Neuronal stem cell (in vitro differentiated cells): ENCODE data around the gene PKHD1.
"Not testable (repeated sequence)": the region's sequence is repeated elsewhere in the genome, so short reads cannot be mapped to it uniquely, and the experiment has no call there.

Experiments
- DNase-seq: peaks from one replicate; pipeline ENCODE4 v3.0.0-alpha.2; 2013; ENCODE audit warnings: low spot score
- H2AFZ ChIP-seq: one replicate; pipeline ENCODE4 v1.6.1; 2013; ENCODE audit warnings: mild to moderate bottlenecking, low read length, inconsistent platforms
- H2AK5ac ChIP-seq: 2 replicates; pipeline ENCODE4 v1.6.1; 2013; ENCODE audit warnings: low read depth, mild to moderate bottlenecking, inconsistent platforms, low read length, moderate library complexity, mixed read lengths
- H2BK120ac ChIP-seq: 2 replicates; pipeline ENCODE4 v1.6.1; 2013; ENCODE audit warnings: low read depth, mild to moderate bottlenecking, inconsistent platforms, low read length, moderate library complexity, mixed read lengths
- H2BK12ac ChIP-seq: one replicate; pipeline ENCODE4 v1.6.1; 2013; ENCODE audit warnings: low read length, inconsistent platforms
- H2BK15ac ChIP-seq: 2 replicates; pipeline ENCODE4 v1.6.1; 2013; ENCODE audit warnings: mild to moderate bottlenecking, low read length, inconsistent platforms, mixed read lengths
- H2BK5ac ChIP-seq: one replicate; pipeline ENCODE4 v1.6.1; 2013; ENCODE audit warnings: inconsistent platforms, mild to moderate bottlenecking, low read length, moderate library complexity
- H3K14ac ChIP-seq: one replicate; pipeline ENCODE4 v1.6.1; 2013; ENCODE audit warnings: low read length, inconsistent platforms
- H3K18ac ChIP-seq: 2 replicates; pipeline ENCODE4 v1.6.1; 2013; ENCODE audit warnings: low read length, inconsistent platforms
- H3K23ac ChIP-seq: 2 replicates; pipeline ENCODE4 v1.6.1; 2013; ENCODE audit warnings: low read depth, mild to moderate bottlenecking, mixed read lengths, low read length, inconsistent platforms; ENCODE audit not compliant: poor library complexity
- H3K27ac ChIP-seq: replicated peaks from 3 replicates; pipeline ENCODE4 v1.5.1; 2013; ENCODE audit warnings: low read length, inconsistent platforms
- H3K27me3 ChIP-seq, 3 experiments: 2 replicates each; pipeline ENCODE4 v1.6.1; 2013; ENCODE audit warnings: low read length in 3 of 3, mild to moderate bottlenecking in 2 of 3, inconsistent platforms in 1 of 3, low read depth in 1 of 3, mixed read lengths in 1 of 3, moderate library complexity in 1 of 3; ENCODE audit not compliant: control insufficient read depth in 3 of 3, insufficient read depth in 3 of 3
- H3K36me3 ChIP-seq, 2 donors: replicated peaks in 1 of 2; 2 replicates each; pipeline ENCODE4 v1.6.1; 2013; ENCODE audit warnings: low read length in 2 of 2; ENCODE audit not compliant: control insufficient read depth in 2 of 2, insufficient read depth in 2 of 2
- H3K4ac ChIP-seq: 2 replicates; pipeline ENCODE4 v1.6.1; 2013; ENCODE audit warnings: inconsistent platforms, mild to moderate bottlenecking, low read length, moderate library complexity
- H3K4me1 ChIP-seq, 2 donors: 1 replicate in 1 of 2; 2 replicates in 1 of 2; pipeline ENCODE4 v1.6.1; 2013; ENCODE audit warnings: low read length in 2 of 2, low read depth in 1 of 2; ENCODE audit not compliant: control insufficient read depth in 2 of 2, insufficient read depth in 1 of 2
- H3K4me2 ChIP-seq: one replicate; pipeline ENCODE4 v1.6.1; 2013; ENCODE audit warnings: mild to moderate bottlenecking, low read length, inconsistent platforms; ENCODE audit not compliant: insufficient read depth, poor library complexity, severe bottlenecking
- H3K4me3 ChIP-seq, 2 donors: 2 replicates each; pipeline ENCODE4 v1.5.1; 2013; ENCODE audit warnings: low read length in 2 of 2, mild to moderate bottlenecking in 2 of 2, inconsistent platforms in 1 of 2, moderate library complexity in 1 of 2
- H3K79me1 ChIP-seq: one replicate; pipeline ENCODE4 v1.6.1; 2013; ENCODE audit warnings: low read depth, mild to moderate bottlenecking, inconsistent platforms, low read length, moderate library complexity
- H3K9ac ChIP-seq: one replicate; pipeline ENCODE4 v1.6.1; 2013; ENCODE audit warnings: mild to moderate bottlenecking, low read depth, low read length, inconsistent platforms; ENCODE audit not compliant: poor library complexity
- H3K9me3 ChIP-seq, 2 donors: replicated peaks in 1 of 2; 2 replicates each; pipeline versions ENCODE3 to v1.6.1; 2013; ENCODE audit warnings: low read length in 2 of 2, mild to moderate bottlenecking in 2 of 2, inconsistent platforms in 1 of 2, low read depth in 1 of 2, mixed read lengths in 1 of 2, moderate library complexity in 1 of 2; ENCODE audit not compliant: control insufficient read depth in 2 of 2, insufficient read depth in 1 of 2
- H4K8ac ChIP-seq: one replicate; pipeline ENCODE4 v1.6.1; 2013; ENCODE audit warnings: low read depth, mild to moderate bottlenecking, inconsistent platforms, low read length, moderate library complexity
- H4K91ac ChIP-seq: one replicate; pipeline ENCODE4 v1.6.1; 2013; ENCODE audit warnings: low read length, low read depth, mild to moderate bottlenecking, inconsistent platforms; ENCODE audit not compliant: poor library complexity
- WGBS, 2 donors: extraction: QIAGEN DNeasy Blood & Tissue Kit; methylation state at CpG; one replicate each; pipeline ENCODE4 v1.1.7; 2013; ENCODE audit warnings: missing lambda C conversion rate in 2 of 2, mixed read lengths in 1 of 2; ENCODE audit not compliant: insufficient read length in 2 of 2, insufficient replicate concordance in 1 of 2; ENCODE audit errors: extremely low coverage in 2 of 2; 5-methylcytosine and 5-hydroxymethylcytosine counted together

Gene PKHD1

DNA sequence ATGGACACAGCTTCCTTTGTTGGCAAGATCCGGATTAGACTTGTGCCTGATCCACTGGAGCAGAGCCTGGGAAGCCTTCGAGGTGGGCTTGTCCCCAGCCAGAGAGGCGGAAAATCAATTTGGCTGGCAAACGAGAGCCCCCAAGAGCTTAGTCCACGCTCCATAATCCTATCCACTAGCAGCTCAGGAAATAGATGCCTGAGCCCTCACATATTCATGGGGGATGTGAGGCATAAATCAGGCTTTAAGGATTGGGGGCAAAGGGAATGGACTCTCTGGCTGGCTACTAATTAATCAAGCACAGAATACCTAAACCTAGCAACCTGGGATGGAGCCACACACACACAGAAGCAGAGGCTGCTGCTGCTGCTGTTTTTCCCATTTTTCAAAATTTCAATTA, 137.9 kb downstream of the PKHD1 start:
- H3K4me1 ChIP-seq = peaks cover 0 to 4% of the 10 kb centered on the region in 2 donors
- H3K18ac ChIP-seq = peak overlapping the region; percentile 54
- no peak overlapping the region for H2AFZ ChIP-seq
- H4K8ac ChIP-seq = no peak overlapping the region
- H3K4me3 ChIP-seq = no peak overlapping the region
- H2BK5ac ChIP-seq = no peak overlapping the region
- H2BK12ac ChIP-seq = peak overlapping the region; percentile 59
- H4K91ac ChIP-seq = no peak overlapping the region
- no peak overlapping the region for H3K27ac ChIP-seq
- H3K23ac ChIP-seq = no peak overlapping the region
- no peak overlapping the region for H3K4me2 ChIP-seq
- no peaks in the 10 kb centered on the region for H3K9me3 ChIP-seq
- no peak overlapping the region for H2BK120ac ChIP-seq
- H3K9ac ChIP-seq = no peak overlapping the region
- no peaks in the 10 kb centered on the region for H3K79me1 ChIP-seq
- H3K36me3 ChIP-seq = no peaks in the 10 kb centered on the region
- WGBS, 2 donors = no CpG with 5 or more reads among the region's 5 CpGs
- no peak overlapping the region for H2AK5ac ChIP-seq
- peak; percentile 23 for DNase-seq
- H3K4ac ChIP-seq = no peak overlapping the region
- H3K14ac ChIP-seq = no peak overlapping the region
- H3K27me3 ChIP-seq = no peaks in the 10 kb centered on the region
- H2BK15ac ChIP-seq = no peak overlapping the region

DNA sequence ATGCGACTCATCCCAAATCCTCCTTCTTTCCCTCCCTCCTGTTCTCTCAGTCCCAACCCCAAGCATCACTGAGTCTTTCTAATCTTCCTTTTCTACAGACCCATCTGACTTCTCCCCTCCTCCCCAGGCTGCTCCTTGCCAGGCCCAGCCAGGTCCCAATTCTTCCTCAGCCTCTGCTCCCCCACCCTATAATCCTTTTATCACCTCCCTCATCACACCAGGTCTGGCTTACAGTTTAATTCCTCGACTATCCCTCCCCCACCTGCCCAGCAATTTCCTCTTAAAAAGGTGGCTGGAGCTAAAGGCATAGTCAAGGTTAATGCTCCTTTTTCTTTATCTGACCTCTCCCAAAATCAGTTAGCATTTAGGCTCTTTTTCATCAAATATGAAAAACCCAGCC, 147.7 kb downstream of the PKHD1 start:
- not testable (repeated sequence) for H2AK5ac ChIP-seq, H2BK120ac ChIP-seq, H2BK12ac ChIP-seq, H4K91ac ChIP-seq, H3K14ac ChIP-seq, H3K27ac ChIP-seq, H3K23ac ChIP-seq, H3K4ac ChIP-seq, H3K4me3 ChIP-seq, H3K9ac ChIP-seq, H3K18ac ChIP-seq, H3K9me3 ChIP-seq, H3K27me3 ChIP-seq, H3K4me1 ChIP-seq, DNase-seq, H3K36me3 ChIP-seq, H3K79me1 ChIP-seq, H3K4me2 ChIP-seq, H2AFZ ChIP-seq, H2BK15ac ChIP-seq, H2BK5ac ChIP-seq, H4K8ac ChIP-seq
- no CpG with 5 or more reads among the region's 2 CpGs for WGBS, 2 donors

DNA sequence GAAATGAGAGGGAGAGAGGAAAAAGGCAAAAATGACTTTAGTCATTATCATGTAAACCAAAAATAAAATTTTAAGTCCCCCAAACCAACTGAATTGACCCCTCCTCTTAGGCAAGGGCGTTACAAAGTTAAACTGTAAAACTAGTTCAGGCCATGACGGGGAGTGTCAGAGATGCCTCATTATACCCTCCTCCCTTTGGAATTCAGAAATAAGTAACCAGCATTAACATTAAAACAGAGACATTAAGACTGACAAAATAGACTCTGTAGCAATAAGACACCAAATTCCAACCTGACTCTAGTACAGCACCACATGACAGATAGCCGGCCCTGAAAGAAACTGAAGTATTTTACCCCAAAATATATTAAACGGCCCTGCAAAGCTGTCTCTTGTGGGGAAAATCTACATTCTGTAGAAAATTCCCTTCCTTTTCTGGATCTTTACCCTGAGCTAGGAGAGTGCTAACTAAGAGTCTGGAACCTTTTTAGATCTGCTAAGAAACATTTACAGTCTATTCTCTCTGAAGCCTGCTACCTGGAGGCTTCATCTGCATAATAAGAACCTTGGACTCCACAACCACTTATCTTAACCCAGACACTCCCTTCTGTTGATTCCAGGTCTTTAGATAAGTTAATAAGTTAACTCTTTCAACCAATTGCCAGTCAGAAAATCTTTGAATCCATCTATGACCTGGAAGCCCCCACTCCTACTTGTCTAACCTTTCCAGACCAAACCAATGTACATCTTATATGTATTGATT, 150.7 kb downstream of the PKHD1 start:
- Histone ChIP-seq H2AK5ac (no peak overlapping the region), H2AFZ (no peak overlapping the region), H3K4me2 (no peak overlapping the region), H3K9ac (no peak overlapping the region), H3K4me1 (no peaks in the 10 kb centered on the region), H3K79me1 (no peaks in the 10 kb centered on the region), H3K18ac (no peak overlapping the region), H2BK12ac (no peak overlapping the region), H3K9me3 (no peaks in the 10 kb centered on the region), H2BK15ac (no peak overlapping the region), H2BK120ac (no peak overlapping the region), H3K23ac (no peak overlapping the region), H4K8ac (no peak overlapping the region), H3K4me3 (no peak overlapping the region), H4K91ac (no peak overlapping the region), H2BK5ac (no peak overlapping the region), H3K4ac (no peak overlapping the region), H3K14ac (no peak overlapping the region), H3K27ac (no peak overlapping the region), H3K36me3 (no peaks in the 10 kb centered on the region), H3K27me3 (no peaks in the 10 kb centered on the region)
- no peak for DNase-seq
- no CpG with 5 or more reads among the region's 4 CpGs for WGBS, 2 donors

DNA sequence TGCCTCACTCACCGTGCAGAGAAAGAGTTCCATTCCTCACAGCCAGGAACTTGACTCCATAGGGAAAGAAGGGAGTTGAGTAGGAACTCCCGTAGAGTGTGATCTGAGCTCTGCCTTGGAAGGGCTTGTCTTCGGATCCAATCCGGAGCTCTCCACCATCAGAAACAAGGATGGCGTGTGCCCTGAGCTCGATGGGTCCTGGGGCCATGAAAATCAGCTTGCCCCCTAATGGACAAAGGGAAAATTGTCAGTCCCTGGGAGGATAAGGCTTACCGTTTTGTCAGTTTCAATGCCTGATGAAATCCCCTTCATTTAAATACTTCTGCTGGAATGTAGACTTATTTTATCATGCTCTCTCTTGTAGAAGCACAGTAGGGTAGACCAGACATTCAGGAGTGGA, 153.3 kb downstream of the PKHD1 start:
- no peak overlapping the region for H2BK5ac ChIP-seq
- no peak overlapping the region for H2AK5ac ChIP-seq
- no peak overlapping the region for H2BK15ac ChIP-seq
- H3K4ac ChIP-seq = no peak overlapping the region
- no peaks in the 10 kb centered on the region for H3K27me3 ChIP-seq
- no peak overlapping the region for H4K91ac ChIP-seq
- H4K8ac ChIP-seq = no peak overlapping the region
- no peak overlapping the region for H3K4me2 ChIP-seq
- H2BK120ac ChIP-seq = no peak overlapping the region
- no peak overlapping the region for H3K23ac ChIP-seq
- H3K14ac ChIP-seq = no peak overlapping the region
- no peaks in the 10 kb centered on the region for H3K79me1 ChIP-seq
- no peak overlapping the region for H3K9ac ChIP-seq
- H3K9me3 ChIP-seq = no peaks in the 10 kb centered on the region
- H2BK12ac ChIP-seq = no peak overlapping the region
- no peaks in the 10 kb centered on the region for H3K36me3 ChIP-seq
- no peak overlapping the region for H2AFZ ChIP-seq
- H3K18ac ChIP-seq = no peak overlapping the region
- no peaks in the 10 kb centered on the region for H3K4me1 ChIP-seq
- H3K27ac ChIP-seq = no peak overlapping the region
- no CpG with 5 or more reads among the region's 7 CpGs for WGBS, 2 donors
- H3K4me3 ChIP-seq = no peak overlapping the region
- no peak for DNase-seq
